ENCODE results near the gene AHRR. TPM values are rescaled to one million over a fixed set of nuclear protein-coding genes. Genes with fewer than 3 reads are reported as not detected.

The AHRR gene
- total RNA-seq, 2 donors from 2014 or later = 1.9 to 17.7 TPM

- WGBS = 66% methylated on average over 12 of the region's 12 CpGs
- peak in 1 of 4 experiments; percentile 13 for TF ChIP-seq CTCF (IDR thresholded peaks at IDR 0.05)
- no peak for TF ChIP-seq POLR2A (IDR thresholded peaks at IDR 0.05)
- Histone ChIP-seq H3K27me3 (replicated peaks; ENCODE audit: insufficient read depth) (no peaks in the 10 kb centered on the region), H3K4me3 (no peak overlapping the region), H3K9me3 (no peaks in the 10 kb centered on the region), H3K4me1 (replicated peaks) (no peaks in the 10 kb centered on the region), H3K36me3 (no peaks in the 10 kb centered on the region), H3K27ac (no peak overlapping the region)
- no peak for DNase-seq (ENCODE audit: low spot score)
- intact Hi-C loops (cut with DNase I) = no loop called here
Observed at GRCh38 chr5:337563-338130, 16.1 kb downstream of the AHRR start.

- 89% methylated on average over 27 of the region's 27 CpGs for WGBS
- TF ChIP-seq POLR2A (IDR thresholded peaks at IDR 0.05) (no peak), CTCF (IDR thresholded peaks at IDR 0.05) (no peak), POLR2AphosphoS5 (IDR thresholded peaks at IDR 0.05) (no peak)
- Histone ChIP-seq H3K4me3 (no peak overlapping the region), H3K4me1 (replicated peaks) (no peaks in the 10 kb centered on the region), H3K27ac (no peak overlapping the region), H3K36me3 (no peaks in the 10 kb centered on the region), H3K9me3 (no peaks in the 10 kb centered on the region), H3K27me3 (replicated peaks; ENCODE audit: insufficient read depth) (no peaks in the 10 kb centered on the region)
- DNase-seq (ENCODE audit: low spot score) = peak; percentile 3
- intact Hi-C loops (cut with DNase I) = no loop called here
Observed at GRCh38 chr5:342501-343460, 21.3 kb downstream of the AHRR start.

- Histone ChIP-seq H3K27me3 (replicated peaks; ENCODE audit: insufficient read depth) (no peaks in the 10 kb centered on the region), H3K4me3 (peak overlapping the region; percentile 22 to 28), H3K9me3 (no peaks in the 10 kb centered on the region), H3K4me1 (replicated peaks) (no peaks in the 10 kb centered on the region), H3K36me3 (no peaks in the 10 kb centered on the region), H3K27ac (no peak overlapping the region)
- 25% methylated on average over 94 of the region's 102 CpGs for WGBS
- intact Hi-C loops (cut with DNase I) = no loop called here
- TF ChIP-seq CTCF (IDR thresholded peaks at IDR 0.05) (no peak), POLR2AphosphoS5 (IDR thresholded peaks at IDR 0.05) (no peak), POLR2A (IDR thresholded peaks at IDR 0.05) (no peak)
- peak; percentile 17 for DNase-seq (ENCODE audit: low spot score)
Observed at GRCh38 chr5:343461-344401, 22.2 kb downstream of the AHRR start.

- no peaks in the 10 kb centered on the region for H3K27me3 ChIP-seq (replicated peaks; ENCODE audit: insufficient read depth)
- no peak for DNase-seq (ENCODE audit: low spot score)
- WGBS = 95% methylated on average over 8 of the region's 8 CpGs
Observed at GRCh38 chr5:344668-345067, 23.2 kb downstream of the AHRR start.

More at GRCh38 chr5:344668-345067, 23.2 kb downstream of the AHRR start:
- no peak overlapping the region for H3K27ac ChIP-seq
- intact Hi-C loops (cut with DNase I) = no loop called here
- no peak for TF ChIP-seq CTCF (IDR thresholded peaks at IDR 0.05)
- no peaks in the 10 kb centered on the region for H3K9me3 ChIP-seq
- H3K4me1 ChIP-seq (replicated peaks) = no peaks in the 10 kb centered on the region
- no peak overlapping the region for H3K4me3 ChIP-seq
- H3K36me3 ChIP-seq = no peaks in the 10 kb centered on the region
